Brain pericyte (primary cell): Measurements from ENCODE around the gene TRIP13.
"Not testable (repeated sequence)": the region's sequence is repeated elsewhere in the genome, so short reads cannot be mapped to it uniquely, and the experiment has no call there.

Experiments
- DNase-seq: peaks from one replicate; pipeline ENCODE4 v3.0.0-alpha.2; 2012; ENCODE audit warnings: low read depth, low spot score

The TRIP13 gene

DNA sequence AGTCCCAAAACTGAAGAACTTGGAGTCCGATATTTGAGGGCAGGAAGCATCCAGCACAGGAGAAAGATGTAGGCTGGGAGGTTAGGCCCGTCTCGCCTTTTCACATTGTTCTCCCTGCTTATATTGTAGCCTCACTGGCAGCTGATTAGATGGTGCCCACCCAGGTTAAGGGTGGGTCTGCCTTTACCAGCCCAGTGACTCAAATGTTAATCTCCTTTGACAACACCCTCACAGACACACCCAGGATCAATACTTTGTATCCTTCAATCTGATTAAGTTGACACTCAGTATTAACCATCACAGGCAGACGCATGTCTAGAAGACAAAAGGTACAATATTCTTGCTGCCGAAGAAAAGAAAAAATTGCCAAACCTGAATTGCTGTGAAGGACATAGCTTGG lies 26.0 kb downstream of the TRIP13 start:
- not testable (repeated sequence) for DNase-seq

GRCh38 chr5:919356-920000 lies 26.8 kb downstream of the TRIP13 start:
- no peak for DNase-seq

- no peak for DNase-seq
Measured at GRCh38 chr5:920321-920720, 27.6 kb downstream of the TRIP13 start.

GRCh38 chr5:921456-922435 lies 29.1 kb downstream of the TRIP13 start:
- no peak for DNase-seq

GRCh38 chr5:922436-923280 lies 30.0 kb downstream of the TRIP13 start:
- no peak for DNase-seq

- DNase-seq, result no peak
Measured at GRCh38 chr5:923281-923873, 30.7 kb downstream of the TRIP13 start.

GRCh38 chr5:926417-927171 lies 33.9 kb downstream of the TRIP13 start:
- DNase-seq, result no peak

DNA sequence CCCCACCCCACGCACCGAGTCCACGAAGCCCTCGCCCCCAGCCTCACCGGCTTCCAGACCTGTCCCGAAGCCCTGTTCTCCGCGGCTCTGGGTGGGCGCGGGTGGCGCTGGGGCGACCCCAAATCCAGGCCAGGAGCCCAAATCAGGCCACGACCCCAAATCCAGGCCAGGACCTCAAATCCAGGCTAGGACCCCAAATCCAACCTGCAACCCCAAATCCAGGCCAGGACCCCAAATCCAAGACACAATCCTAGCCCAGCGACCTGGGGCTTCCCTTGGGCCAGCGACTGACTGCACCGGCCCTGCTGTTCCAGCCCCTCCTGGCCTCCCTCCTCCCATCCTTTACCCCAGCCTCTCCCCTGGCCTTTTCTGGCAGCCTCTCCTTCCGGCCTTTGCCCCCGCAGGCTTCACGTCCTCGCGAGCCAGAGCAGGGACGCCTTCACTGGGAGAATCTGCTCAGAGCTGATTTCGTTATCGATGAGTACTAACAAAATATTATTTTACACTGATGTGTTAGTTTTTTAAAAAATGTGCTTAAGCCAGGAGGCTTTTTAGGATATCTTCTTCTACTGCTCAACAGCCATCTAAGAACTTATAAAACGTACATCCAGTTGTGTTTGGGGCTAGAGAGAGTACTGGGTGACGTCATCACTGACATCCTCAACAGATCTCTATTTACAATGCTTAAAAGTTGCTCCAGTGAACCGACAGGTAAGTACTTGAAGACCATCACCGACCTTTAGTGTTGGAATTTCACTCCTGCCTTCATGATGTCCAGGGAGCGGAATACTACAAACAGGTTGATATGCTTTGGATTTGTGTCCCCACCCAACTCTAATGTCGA lies 34.7 kb downstream of the TRIP13 start:
- no peak for DNase-seq

- DNase-seq, result not testable (repeated sequence)
Measured at GRCh38 chr5:929182-929581, 36.5 kb downstream of the TRIP13 start.

DNA sequence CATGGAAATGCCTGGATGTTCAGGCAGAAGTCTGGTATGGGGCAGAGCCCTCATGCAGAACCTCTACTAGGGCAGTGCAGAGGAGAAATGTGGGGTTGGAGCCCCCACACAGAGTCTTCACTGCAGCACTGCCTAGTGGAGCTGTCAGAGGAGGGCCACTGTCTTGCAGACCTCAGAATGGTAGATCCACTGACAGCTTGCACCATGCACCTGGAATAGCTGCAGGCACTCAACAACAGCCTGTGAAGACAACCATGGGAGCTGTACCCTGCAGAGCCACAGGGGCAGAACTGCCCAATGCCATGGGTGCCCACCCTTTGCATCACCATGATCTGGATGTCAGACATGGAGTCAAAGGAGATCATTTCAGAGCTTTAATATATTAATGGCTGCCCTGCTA lies 36.9 kb downstream of the TRIP13 start:
- DNase-seq, result no peak

GRCh38 chr5:930866-931265 lies 38.2 kb downstream of the TRIP13 start:
- DNase-seq, result no peak

GRCh38 chr5:931570-932145 lies 39.0 kb downstream of the TRIP13 start:
- no peak for DNase-seq

DNA sequence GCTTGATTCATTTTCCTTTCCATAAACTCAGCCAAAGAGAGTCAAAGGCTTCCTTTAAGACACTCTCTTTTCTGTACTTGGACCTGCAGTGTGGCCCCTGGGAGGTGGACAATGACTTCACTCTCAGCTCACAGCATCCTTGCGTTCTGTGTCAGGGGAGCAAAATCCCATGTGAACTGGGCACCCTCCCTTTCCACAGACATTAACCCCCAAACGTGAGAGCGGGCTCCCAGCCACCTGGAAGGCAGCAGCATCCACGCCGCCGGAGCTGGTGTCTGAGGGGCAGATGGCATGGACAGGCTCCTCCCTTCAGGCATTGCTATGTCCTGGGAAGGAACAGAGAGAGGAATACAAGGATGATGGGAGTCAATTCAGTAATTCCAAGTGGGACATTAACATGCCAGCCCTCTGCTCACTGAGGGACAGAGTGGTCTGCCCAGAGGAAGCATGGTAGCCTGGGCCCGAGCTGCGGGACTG lies 39.5 kb downstream of the TRIP13 start:
- no peak for DNase-seq

- no peak for DNase-seq
Measured at GRCh38 chr5:932628-933250, 40.1 kb downstream of the TRIP13 start.

DNA sequence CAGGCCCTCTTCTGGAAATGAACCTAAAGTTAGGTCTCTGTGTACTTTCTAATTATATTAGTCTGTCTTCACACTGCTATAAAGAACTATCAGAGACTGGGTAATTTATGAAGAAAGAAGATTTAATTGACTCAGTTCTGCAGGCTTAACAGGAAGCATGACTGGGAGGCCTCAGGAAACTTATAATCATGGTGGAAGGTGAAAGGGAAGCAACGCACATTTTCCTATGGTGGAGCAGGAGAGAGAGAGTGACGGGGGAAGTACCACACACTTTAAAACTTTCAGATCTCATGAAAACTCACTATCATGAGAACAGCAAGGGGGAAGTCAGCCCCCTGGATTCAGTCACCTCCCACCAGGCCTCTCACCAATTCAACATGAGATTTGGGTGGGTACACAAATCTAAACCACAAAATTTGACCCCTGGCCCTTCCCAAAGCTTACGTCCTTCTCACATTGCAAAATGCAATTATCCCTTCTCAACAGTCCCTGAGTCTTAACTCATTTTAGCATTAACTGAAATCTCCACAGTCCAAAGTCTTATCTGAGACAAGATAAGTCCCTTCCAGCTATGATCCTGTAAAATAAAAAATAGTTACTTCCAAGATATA lies 40.7 kb downstream of the TRIP13 start:
- DNase-seq, result no peak

- not testable (repeated sequence) for DNase-seq
Measured at GRCh38 chr5:933951-934350, 41.3 kb downstream of the TRIP13 start.

DNA sequence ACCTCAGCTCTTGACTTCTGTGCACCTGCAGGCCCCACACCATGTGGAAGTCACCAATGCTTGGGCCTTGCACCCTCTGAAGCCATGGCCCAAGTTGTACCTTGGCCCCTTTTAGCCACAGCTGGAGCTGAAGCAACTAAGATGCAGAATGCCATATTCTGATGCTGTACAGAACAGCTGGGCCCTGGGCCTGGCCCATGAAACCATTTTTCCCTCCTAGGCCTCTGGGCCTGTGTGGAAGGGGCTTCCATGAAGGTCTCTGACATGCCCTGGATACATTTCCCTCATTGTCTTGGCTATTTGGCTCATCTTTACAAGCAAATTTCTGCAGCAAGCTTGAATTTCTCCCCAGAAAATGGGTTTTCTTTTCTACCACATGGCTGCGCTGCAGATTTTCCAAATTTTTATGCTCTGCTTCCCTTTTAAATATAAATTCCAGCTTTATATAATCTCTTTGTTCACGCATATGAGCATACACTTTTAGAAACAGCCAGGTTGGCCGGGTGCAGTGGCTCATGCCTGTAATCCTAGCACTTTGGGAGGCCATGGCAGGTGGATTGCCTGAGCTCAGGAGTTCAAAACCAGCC lies 41.8 kb downstream of the TRIP13 start:
- DNase-seq, result not testable (repeated sequence)

GRCh38 chr5:935510-936084 lies 42.9 kb downstream of the TRIP13 start:
- no peak for DNase-seq
